IMR-90 (cell line): ENCODE measurements around the gene ATRAID. TPM values are rescaled to one million over a fixed set of nuclear protein-coding genes. Genes with fewer than 3 reads are reported as not detected.

Source experiments
- ATAC-seq: fragments of 200-7000 bp; cut with Tn5 transposase; 2 replicates; pipeline ENCODE4 v1.9.1; 2020; ENCODE audit warnings: low read depth, mild to moderate bottlenecking, moderate library complexity
- BruUV-seq: library from RNA; stranded (reverse); fragments of 400-500 nt; replicated peaks from 2 replicates; lab custom pipeline; 2021; lab: Mats Ljungman, UMichigan
- CTCF ChIA-PET: fragments of 300-600 bp; formaldehyde crosslinking; extraction: SDS; loops from one replicate; lab custom pipeline; 2021; ENCODE audit warnings: antibody characterized with exemption; lab: Yijun Ruan, JAX
- POLR2A ChIA-PET: fragments of 300-600 bp; sonication (Branson Sonifier 250); formaldehyde crosslinking; loops from one replicate; lab custom pipeline; 2022; ENCODE audit warnings: antibody characterized with exemption; ENCODE audit not compliant: unreplicated experiment; lab: Charles Lee
- DNase-seq: peaks from one replicate; pipeline ENCODE4 v3.0.0; 2013
- H2AFZ ChIP-seq: replicated peaks from 2 replicates; pipeline ENCODE3; 2013; ENCODE audit warnings: low read length, mild to moderate bottlenecking; ENCODE audit not compliant: poor library complexity
- H2AK5ac ChIP-seq: 2 replicates; pipeline ENCODE4 v1.6.1; 2013; ENCODE audit warnings: low read depth, low read length, inconsistent platforms
- H2AK9ac ChIP-seq: replicated peaks from 2 replicates; pipeline ENCODE3; 2013; ENCODE audit warnings: mild to moderate bottlenecking, low read depth, low read length, moderate library complexity; ENCODE audit not compliant: poor library complexity
- H2BK120ac ChIP-seq: 2 replicates; pipeline ENCODE4 v1.6.1; 2013; ENCODE audit warnings: low read depth, low read length, inconsistent platforms
- H2BK15ac ChIP-seq: 3 replicates; pipeline ENCODE4 v1.6.1; 2013; ENCODE audit warnings: low read depth, low read length, inconsistent platforms
- H2BK20ac ChIP-seq: 2 replicates; pipeline ENCODE4 v1.6.1; 2013; ENCODE audit warnings: low read depth, mild to moderate bottlenecking, inconsistent platforms, low read length, moderate library complexity
- H2BK5ac ChIP-seq: 2 replicates; pipeline ENCODE4 v1.6.1; 2013; ENCODE audit warnings: mild to moderate bottlenecking, low read depth, low read length, inconsistent platforms; ENCODE audit not compliant: poor library complexity, severe bottlenecking
- H3K14ac ChIP-seq: replicated peaks from 2 replicates; pipeline ENCODE4 v1.6.1; 2013; ENCODE audit warnings: low read depth, low read length, inconsistent platforms
- H3K18ac ChIP-seq: 2 replicates; pipeline ENCODE4 v1.6.1; 2013; ENCODE audit warnings: low read depth, low read length, control low read depth
- H3K23ac ChIP-seq: 2 replicates; pipeline ENCODE4 v1.6.1; 2013; ENCODE audit warnings: low read depth, low read length, inconsistent platforms
- H3K27ac ChIP-seq: 2 replicates; pipeline ENCODE4 v1.5.1; 2013; ENCODE audit warnings: mild to moderate bottlenecking, control low read depth, low read length; ENCODE audit not compliant: insufficient read depth
- H3K27me3 ChIP-seq: 2 replicates; pipeline ENCODE4 v1.6.1; 2013; ENCODE audit warnings: low read length; ENCODE audit not compliant: control insufficient read depth, insufficient read depth
- H3K36me3 ChIP-seq: 2 replicates; pipeline ENCODE4 v1.6.1; 2013; ENCODE audit warnings: low read length, mixed read lengths; ENCODE audit not compliant: control insufficient read depth, insufficient read depth
- H3K4ac ChIP-seq: 2 replicates; pipeline ENCODE4 v1.6.1; 2013; ENCODE audit warnings: low read depth, low read length, inconsistent platforms
- H3K4me1 ChIP-seq: 2 replicates; pipeline ENCODE4 v1.6.1; 2013; ENCODE audit warnings: low read length, mixed read lengths; ENCODE audit not compliant: control insufficient read depth, insufficient read depth
- H3K4me2 ChIP-seq: 2 replicates; pipeline ENCODE4 v1.6.1; 2013; ENCODE audit warnings: low read depth, mild to moderate bottlenecking, control low read depth, low read length, moderate library complexity
- H3K4me3 ChIP-seq: 2 replicates; pipeline ENCODE4 v1.5.1; 2013; ENCODE audit warnings: low read depth, mild to moderate bottlenecking, control low read depth, low read length, moderate library complexity; ENCODE audit not compliant: insufficient read depth
- H3K56ac ChIP-seq: 2 replicates; pipeline ENCODE4 v1.6.1; 2013; ENCODE audit warnings: low read length, inconsistent platforms; ENCODE audit not compliant: insufficient read depth; ENCODE audit errors: extremely low read depth
- H3K79me1 ChIP-seq, 2 experiments: 2 replicates each; pipeline ENCODE4 v1.6.1; 2013; ENCODE audit warnings: low read length in 2 of 2, inconsistent platforms in 1 of 2, low read depth in 1 of 2
- H3K9ac ChIP-seq: 2 replicates; pipeline ENCODE4 v1.6.1; 2013; ENCODE audit warnings: low read depth, low read length, control low read depth
- H3K9me1 ChIP-seq: 2 replicates; pipeline ENCODE4 v1.6.1; 2013; ENCODE audit warnings: low read length, inconsistent platforms; ENCODE audit not compliant: insufficient read depth
- H3K9me3 ChIP-seq: 2 replicates; pipeline ENCODE4 v1.6.1; 2013; ENCODE audit warnings: low read length; ENCODE audit not compliant: control insufficient read depth, insufficient read depth
- H4K20me1 ChIP-seq: 2 replicates; pipeline ENCODE4 v1.6.1; 2013; ENCODE audit warnings: low read length, inconsistent platforms; ENCODE audit not compliant: insufficient read depth
- H4K5ac ChIP-seq: 2 replicates; pipeline ENCODE4 v1.6.1; 2013; ENCODE audit warnings: mild to moderate bottlenecking, low read depth, low read length, control low read depth
- H4K8ac ChIP-seq, 2 experiments: 2 replicates each; pipeline ENCODE4 v1.6.1; 2013; ENCODE audit warnings: low read depth in 2 of 2, low read length in 2 of 2, control low read depth in 1 of 2, inconsistent platforms in 1 of 2
- H4K91ac ChIP-seq: 2 replicates; pipeline ENCODE4 v1.6.1; 2013; ENCODE audit warnings: low read depth, low read length, inconsistent platforms; ENCODE audit not compliant: insufficient read depth
- CEBPB ChIP-seq: IDR thresholded peaks from 2 replicates; pipeline ENCODE4 v1.6.1; 2012; ENCODE audit warnings: low read depth, low read length, improper control_type of control experiment
- CHD1 ChIP-seq: IDR thresholded peaks from 2 replicates; pipeline ENCODE4 v1.6.1; 2012; ENCODE audit warnings: low read depth, low read length, improper control_type of control experiment
- FOS ChIP-seq: fragments of 150-350 bp; IDR thresholded peaks from 2 replicates; pipeline ENCODE4 v1.6.1; 2016; ENCODE audit warnings: low read depth, low read length
- MAFK ChIP-seq: IDR thresholded peaks from 2 replicates; pipeline ENCODE4 v1.6.1; 2012; ENCODE audit warnings: low read depth, low read length, improper control_type of control experiment
- MAZ ChIP-seq: IDR thresholded peaks from 2 replicates; pipeline ENCODE4 v1.6.1; 2012; ENCODE audit warnings: low read depth, mild to moderate bottlenecking, low read length, improper control_type of control experiment, moderate library complexity, borderline replicate concordance
- MXI1 ChIP-seq: IDR thresholded peaks from 2 replicates; pipeline ENCODE4 v1.6.1; 2012; ENCODE audit warnings: low read depth, mild to moderate bottlenecking, low read length, moderate library complexity, borderline replicate concordance
- NFE2L2 ChIP-seq: fragments of 150-350 bp; IDR thresholded peaks from 2 replicates; pipeline ENCODE4 v1.6.1; 2016; ENCODE audit warnings: low read depth, mild to moderate bottlenecking, low read length
- POLR2A ChIP-seq: IDR thresholded peaks from 2 replicates; pipeline ENCODE4 v1.6.1; 2012; ENCODE audit warnings: mild to moderate bottlenecking, low read depth, low read length
- RAD21 ChIP-seq: IDR thresholded peaks from 2 replicates; pipeline ENCODE4 v1.6.1; 2012; ENCODE audit warnings: low read length, improper control_type of control experiment
- RFX5 ChIP-seq: IDR thresholded peaks from 2 replicates; pipeline ENCODE4 v1.8.0; 2012; ENCODE audit warnings: low read depth, mild to moderate bottlenecking, low read length, moderate library complexity
- USF2 ChIP-seq: fragments of 150-350 bp; IDR thresholded peaks from 2 replicates; pipeline ENCODE4 v1.6.1; 2017; ENCODE audit warnings: mild to moderate bottlenecking, antibody characterized with exemption, low read length, low read depth
- WGBS, 2 experiments: methylation state at CpG; one replicate each; pipeline versions ENCODE4 v1.1.5 to v1.1.7; 2013; ENCODE audit warnings: missing lambda C conversion rate in 2 of 2; ENCODE audit not compliant: insufficient read length in 1 of 2; ENCODE audit errors: extremely low coverage in 2 of 2; 5-methylcytosine and 5-hydroxymethylcytosine counted together
- dilution Hi-C: fragments of 300-500 bp; cut with HindIII; formaldehyde crosslinking; loops from one replicate; pipeline ENCODE4 v1.14.3; 2018; ENCODE audit warnings: low sequenced_read_pairs; ENCODE audit not compliant: unreplicated experiment
- in situ Hi-C: fragments of 300-500 bp; cut with MboI; formaldehyde crosslinking; loops from 3 replicates; pipeline ENCODE4 v1.14.3; 2019; ENCODE audit warnings: low sequenced_read_pairs, inconsistent platforms, mixed read lengths
- intact Hi-C: fragments of 100-400 bp; cut with micrococcal nuclease; formaldehyde crosslinking; loops from 2 replicates; pipeline ENCODE4 v1.10.0; 2022
- polyA plus RNA-seq, 3 experiments: library from polyadenylated mRNA; depleted of rRNA; stranded (reverse); fragments of >200 nt; gene quantifications; 2 replicates each; pipeline ENCODE4 v1.2.3, GENCODE V29; 2012; ENCODE audit warnings: low replicate concordance in 1 of 3
- total RNA-seq: library from RNA; depleted of rRNA; stranded (reverse); fragments of >200 nt; gene quantifications from 2 replicates; pipeline ENCODE4 v1.2.3, GENCODE V29; 2012
- TF ChIP-seq, protein P1 (sequence below): fragments of 150-350 bp; IDR thresholded peaks from 2 replicates; pipeline ENCODE4 v1.6.1; 2016; ENCODE audit warnings: low read depth, mild to moderate bottlenecking, low read length, moderate library complexity, borderline replicate concordance
- TF ChIP-seq, protein P2 (sequence below): conservative IDR thresholded peaks from 2 replicates; pipeline ENCODE4 v1.5.1; 2012; ENCODE audit warnings: mild to moderate bottlenecking, low read depth, low read length, improper control_type of control experiment

ATRAID gene
- total and polyA plus RNA-seq, 2 of the 4 experiments (the other 2 are of a cell fraction): 138 to 173 TPM

- TF ChIP-seq RFX5 (no peak), POLR2A (no peak)
Measured at GRCh38 chr2:27177441-27178351, 34.1 kb upstream of the ATRAID start (continued).

GRCh38 chr2:27178469-27178868 lies 33.4 kb upstream of the ATRAID start:
- H3K56ac ChIP-seq: no peak overlapping the region
- no peak overlapping the region for H2BK5ac ChIP-seq
- H3K18ac ChIP-seq: no peak overlapping the region
- H3K4me3 ChIP-seq: no peak overlapping the region
- no peak overlapping the region for H2AK9ac ChIP-seq
- H3K23ac ChIP-seq: no peak overlapping the region
- H4K5ac ChIP-seq: no peak overlapping the region
- no peak overlapping the region for H2BK15ac ChIP-seq
- no peak overlapping the region for H4K91ac ChIP-seq
- H3K9me1 ChIP-seq: peaks cover 7% of the 10 kb centered on the region; the same call in 1 of the 2 replicates
- no TSS peak for BruUV-seq
- no peak for ATAC-seq
- no peak overlapping the region for H3K4ac ChIP-seq
- H2BK20ac ChIP-seq: no peak overlapping the region
- dilution Hi-C loops: no loop called here
- peaks cover 8% of the 10 kb centered on the region for H3K4me1 ChIP-seq
- no peak overlapping the region for H2AFZ ChIP-seq
- H2AK5ac ChIP-seq: no peak overlapping the region
- WGBS, 2 experiments: no CpG with 5 or more reads among the region's 3 CpGs
- H3K14ac ChIP-seq: no peak overlapping the region
- H3K9me3 ChIP-seq: peaks cover under 1% of the 10 kb centered on the region; the same call in 1 of the 2 replicates
- intact Hi-C loops: no loop called here
- H3K4me2 ChIP-seq: no peak overlapping the region
- H3K79me1 ChIP-seq: no peaks in the 10 kb centered on the region
- H2BK120ac ChIP-seq: no peak overlapping the region
- peaks cover 25% of the 10 kb centered on the region for H3K27me3 ChIP-seq
- H4K8ac ChIP-seq: no peak overlapping the region
- ChIA-PET POLR2A (no interaction called here), CTCF (interaction anchor here (0.6 kb wide), 1 partner anchor 125 kb away, joined by 6 read pairs; no protein-coding TSS in a partner anchor)
- H3K9ac ChIP-seq: no peak overlapping the region
- no peaks in the 10 kb centered on the region for H4K20me1 ChIP-seq
- no peak for DNase-seq
- in situ Hi-C loops: no loop called here
- H3K36me3 ChIP-seq: no peaks in the 10 kb centered on the region
- no peak overlapping the region for H3K27ac ChIP-seq
- TF ChIP-seq MAZ (no peak), NFE2L2 (no peak), RFX5 (no peak), CHD1 (no peak), FOS (no peak), USF2 (no peak), MXI1 (no peak), MAFK (no peak), RAD21 (no peak), CEBPB (no peak)
- TF ChIP-seq, protein P1, sequence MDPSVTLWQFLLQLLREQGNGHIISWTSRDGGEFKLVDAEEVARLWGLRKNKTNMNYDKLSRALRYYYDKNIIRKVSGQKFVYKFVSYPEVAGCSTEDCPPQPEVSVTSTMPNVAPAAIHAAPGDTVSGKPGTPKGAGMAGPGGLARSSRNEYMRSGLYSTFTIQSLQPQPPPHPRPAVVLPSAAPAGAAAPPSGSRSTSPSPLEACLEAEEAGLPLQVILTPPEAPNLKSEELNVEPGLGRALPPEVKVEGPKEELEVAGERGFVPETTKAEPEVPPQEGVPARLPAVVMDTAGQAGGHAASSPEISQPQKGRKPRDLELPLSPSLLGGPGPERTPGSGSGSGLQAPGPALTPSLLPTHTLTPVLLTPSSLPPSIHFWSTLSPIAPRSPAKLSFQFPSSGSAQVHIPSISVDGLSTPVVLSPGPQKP: no peak
- TF ChIP-seq, protein P2, sequence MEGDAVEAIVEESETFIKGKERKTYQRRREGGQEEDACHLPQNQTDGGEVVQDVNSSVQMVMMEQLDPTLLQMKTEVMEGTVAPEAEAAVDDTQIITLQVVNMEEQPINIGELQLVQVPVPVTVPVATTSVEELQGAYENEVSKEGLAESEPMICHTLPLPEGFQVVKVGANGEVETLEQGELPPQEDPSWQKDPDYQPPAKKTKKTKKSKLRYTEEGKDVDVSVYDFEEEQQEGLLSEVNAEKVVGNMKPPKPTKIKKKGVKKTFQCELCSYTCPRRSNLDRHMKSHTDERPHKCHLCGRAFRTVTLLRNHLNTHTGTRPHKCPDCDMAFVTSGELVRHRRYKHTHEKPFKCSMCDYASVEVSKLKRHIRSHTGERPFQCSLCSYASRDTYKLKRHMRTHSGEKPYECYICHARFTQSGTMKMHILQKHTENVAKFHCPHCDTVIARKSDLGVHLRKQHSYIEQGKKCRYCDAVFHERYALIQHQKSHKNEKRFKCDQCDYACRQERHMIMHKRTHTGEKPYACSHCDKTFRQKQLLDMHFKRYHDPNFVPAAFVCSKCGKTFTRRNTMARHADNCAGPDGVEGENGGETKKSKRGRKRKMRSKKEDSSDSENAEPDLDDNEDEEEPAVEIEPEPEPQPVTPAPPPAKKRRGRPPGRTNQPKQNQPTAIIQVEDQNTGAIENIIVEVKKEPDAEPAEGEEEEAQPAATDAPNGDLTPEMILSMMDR: no peak
